Astrocyte of the spinal cord (primary cell): ENCODE data around the gene SORL1-AS1.
A peak's percentile ranks its signal among the peaks of the same experiment; 100 is the strongest.

Source experiments
- DNase-seq: peaks from one replicate; pipeline ENCODE4 v3.0.0; 2011; ENCODE audit warnings: low read depth, low spot score
- H3K4me3 ChIP-seq: 2 replicates; pipeline ENCODE4 v1.5.1; 2011; ENCODE audit warnings: low read depth, mild to moderate bottlenecking, low read length, moderate library complexity
- CTCF ChIP-seq: IDR thresholded peaks from 2 replicates; pipeline ENCODE4 v1.5.1; 2012; ENCODE audit warnings: low read depth, mild to moderate bottlenecking, low read length, inconsistent platforms
- in situ Hi-C: cut with HindIII; loops from 2 replicates; pipeline ENCODE4 v1.10.0; 2017; ENCODE audit warnings: low sequenced_read_pairs

The SORL1-AS1 gene

DNA sequence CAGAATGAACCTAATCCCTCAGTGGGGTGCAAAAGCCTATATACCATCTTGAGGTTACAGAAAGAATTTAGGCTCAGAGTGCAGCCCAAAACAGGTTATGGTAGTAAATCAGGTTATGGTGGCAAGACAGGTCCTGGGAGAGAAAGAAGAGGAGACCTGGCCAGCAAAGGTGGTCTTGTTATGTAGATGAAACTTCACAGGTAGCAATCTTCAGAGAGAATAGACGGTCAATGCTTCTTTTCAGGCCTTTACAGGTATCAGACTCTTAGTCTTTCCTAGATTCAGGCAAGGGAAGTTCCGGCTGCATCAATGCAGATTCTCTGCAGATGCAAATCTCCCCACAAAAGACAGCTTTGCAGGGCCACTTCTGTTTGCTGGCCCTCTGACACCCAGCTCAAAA is 46.5 kb downstream of the SORL1-AS1 start:
- no peak for TF ChIP-seq CTCF
- no peak overlapping the region for H3K4me3 ChIP-seq
- in situ Hi-C loops: no loop called here
- no peak for DNase-seq

DNA sequence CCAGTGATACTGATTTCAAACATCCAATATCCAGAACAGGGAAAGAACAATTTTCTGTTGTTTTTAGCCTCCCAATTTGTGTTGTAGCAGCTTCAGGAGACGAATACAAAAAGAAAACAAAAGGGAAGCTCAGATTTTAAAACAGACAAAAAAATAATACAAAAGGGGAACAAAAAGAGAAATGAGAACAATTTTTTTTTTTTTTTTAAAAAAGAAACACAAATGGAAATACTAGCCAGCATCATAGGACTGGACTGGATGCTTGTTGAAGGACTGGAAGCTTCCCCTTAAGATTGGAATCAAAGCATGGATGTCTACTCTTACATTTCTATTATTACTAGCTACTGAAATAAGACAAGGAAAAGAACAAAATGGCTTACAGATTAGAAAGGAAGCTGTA is 47.1 kb downstream of the SORL1-AS1 start:
- TF ChIP-seq CTCF: no peak
- no peak overlapping the region for H3K4me3 ChIP-seq
- in situ Hi-C loops: no loop called here
- no peak for DNase-seq

DNA sequence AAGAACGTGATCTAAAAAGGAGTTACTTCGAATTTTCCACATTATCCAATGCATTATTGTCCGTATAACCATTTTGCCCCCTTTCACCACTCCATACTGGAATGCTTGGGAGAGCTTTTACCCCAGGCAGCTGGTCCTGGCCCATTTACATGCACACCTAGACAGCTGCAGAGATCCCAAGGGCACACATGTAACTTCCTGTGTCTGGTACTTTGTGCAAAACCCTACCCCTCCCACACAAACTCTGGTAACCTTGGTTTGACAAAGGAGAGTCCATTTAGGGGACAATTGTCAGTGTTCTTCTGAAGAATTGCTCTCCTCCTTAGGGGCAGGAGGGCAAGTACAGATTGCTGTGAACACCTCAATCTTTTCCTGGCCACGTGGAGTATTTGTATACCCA is 58.0 kb downstream of the SORL1-AS1 start:
- in situ Hi-C loops: no loop called here
- H3K4me3 ChIP-seq: no peak overlapping the region
- DNase-seq: no peak
- no peak for TF ChIP-seq CTCF

GRCh38 chr11:121393855-121394254 is 58.9 kb downstream of the SORL1-AS1 start:
- DNase-seq: no peak
- no peak for TF ChIP-seq CTCF
- in situ Hi-C loops: no loop called here
- H3K4me3 ChIP-seq: no peak overlapping the region

DNA sequence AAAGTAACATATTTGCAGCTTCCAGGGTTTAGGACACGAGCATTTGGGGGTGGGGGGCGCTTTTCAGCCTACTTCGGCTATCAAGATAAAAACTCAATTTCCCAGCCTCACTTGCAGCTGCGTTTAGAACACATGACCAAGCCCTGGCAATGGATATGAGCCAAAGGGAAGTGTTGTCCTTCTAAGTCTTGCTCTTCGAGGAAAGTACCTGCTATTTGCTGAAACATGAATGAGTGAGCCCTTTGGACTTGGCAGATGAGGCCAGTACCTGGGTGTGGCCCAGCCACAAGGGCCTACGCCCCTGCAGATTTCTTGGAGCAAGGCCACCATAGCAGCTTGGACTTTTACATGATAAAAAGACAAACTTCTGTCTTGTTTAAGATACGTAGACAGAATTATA is 60.9 kb downstream of the SORL1-AS1 start:
- TF ChIP-seq CTCF: no peak

GRCh38 chr11:121389651-121390050 is 63.1 kb downstream of the SORL1-AS1 start:
- in situ Hi-C loops: no loop called here
- no peak for TF ChIP-seq CTCF
- peak; percentile 35 for DNase-seq
- H3K4me3 ChIP-seq: no peak overlapping the region

More for the DNA sequence above, 60.9 kb downstream of the SORL1-AS1 start:
- in situ Hi-C loops: no loop called here
- no peak for DNase-seq
- no peak overlapping the region for H3K4me3 ChIP-seq
